Natural killer cell treated with Interleukin-12 subunit alpha and Interleukin-12 subunit beta and Interleukin-15 and Interleukin-18, amount 100 ng/mL, for 72 hours (primary cell): ENCODE measurements around the gene EP400. TPM values are rescaled to one million over a fixed set of nuclear protein-coding genes. Genes with fewer than 3 reads are reported as not detected.
"Not testable (repeated sequence)": the region's sequence is repeated elsewhere in the genome, so short reads cannot be mapped to it uniquely, and the experiment has no call there.

Experiments
- ATAC-seq, 2 donors: fragments of 150-1000 bp; cut with Tn5 transposase in 1 of 2; sonication (Bioruptor Pico), chemical (Tn5 transposase) in 1 of 2; 2 replicates each; pipeline ENCODE4 v1.10.0; 2021
- DNase-seq: peaks from one replicate; pipeline ENCODE4 v3.0.0; 2022; ENCODE audit warnings: low spot score
- H3K27ac Mint-ChIP-seq, 2 donors: 1 replicate in 1 of 2; 2 replicates in 1 of 2; pipeline ENCODE4 v1.8.0; 2022; ENCODE audit warnings: mixed read lengths in 2 of 2, mild to moderate bottlenecking in 1 of 2, moderate library complexity in 1 of 2
- H3K27me3 Mint-ChIP-seq, 2 donors: 1 replicate in 1 of 2; 2 replicates in 1 of 2; pipeline ENCODE4 v1.8.0; 2022; ENCODE audit warnings: mixed read lengths in 2 of 2
- H3K36me3 Mint-ChIP-seq: one replicate; pipeline ENCODE4 v1.8.0; 2022; ENCODE audit warnings: mixed read lengths
- H3K4me1 Mint-ChIP-seq, 2 donors: 1 replicate in 1 of 2; 2 replicates in 1 of 2; pipeline ENCODE4 v1.8.0; 2022; ENCODE audit warnings: low read depth in 2 of 2, mixed read lengths in 2 of 2, mild to moderate bottlenecking in 1 of 2
- H3K4me3 Mint-ChIP-seq: one replicate; pipeline ENCODE4 v1.8.0; 2022; ENCODE audit warnings: mixed read lengths
- H3K9me3 Mint-ChIP-seq: 2 replicates; pipeline ENCODE4 v1.8.0; 2022; ENCODE audit warnings: mixed read lengths
- total RNA-seq, 2 donors: library from RNA; stranded (reverse); gene quantifications; one replicate each; pipeline ENCODE4 v1.2.3, GENCODE V29; 2022

EP400 gene
- total RNA-seq, 2 donors from 2014 or later, result 53.5 to 106 TPM

DNA sequence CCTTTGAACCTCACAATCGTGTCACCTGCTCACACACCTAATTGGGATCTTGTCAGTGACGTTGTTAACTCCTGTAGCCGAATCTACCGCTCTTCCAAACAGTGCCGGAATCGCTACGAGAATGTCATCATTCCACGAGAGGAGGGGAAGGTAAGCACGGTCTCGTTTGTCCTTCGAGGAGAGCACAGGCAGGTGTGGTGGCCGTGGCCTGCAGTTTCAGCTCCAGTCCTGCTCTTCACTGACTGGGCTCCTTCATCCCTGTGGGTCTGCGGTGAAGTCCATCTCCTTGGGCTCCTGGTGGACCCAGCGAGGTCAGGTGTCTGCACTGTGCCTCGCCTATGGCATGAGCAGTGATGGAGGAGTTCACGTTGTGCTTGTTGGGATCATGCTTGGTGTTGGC lies 96.0 kb downstream of the EP400 start:
- Mint-ChIP-seq H3K4me3 (no peak overlapping the region), H3K36me3 (peaks cover 20% of the 10 kb centered on the region), H3K4me1 (peaks cover 0 to 16% of the 10 kb centered on the region in 2 donors), H3K27me3 (no peaks in the 10 kb centered on the region), H3K27ac (no peak overlapping the region), H3K9me3 (no peaks in the 10 kb centered on the region)
- DNase-seq (no peak), ATAC-seq (no peak)

DNA sequence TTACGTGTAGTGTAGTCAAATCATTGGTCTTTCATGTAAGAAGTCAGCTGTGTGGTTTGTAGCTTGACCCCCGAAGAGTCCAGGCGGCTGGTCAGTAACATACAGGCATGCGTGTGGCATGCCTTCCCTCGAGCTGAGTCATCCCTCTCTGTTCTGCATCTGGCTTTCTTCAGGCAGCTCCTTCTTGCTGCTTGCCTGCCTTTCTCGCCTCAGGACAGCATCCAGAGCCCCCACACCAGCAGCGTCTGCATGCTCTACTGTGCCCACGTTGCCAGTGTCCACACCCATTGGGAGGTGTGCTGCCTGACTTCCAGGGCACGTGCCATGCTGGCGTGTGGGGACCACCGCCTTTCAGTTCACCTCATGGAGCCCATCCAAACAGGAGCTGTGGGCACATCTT lies 96.8 kb downstream of the EP400 start:
- no peaks in the 10 kb centered on the region for H3K27me3 Mint-ChIP-seq
- no peak for DNase-seq
- peak in 1 of 2 donors; percentile 20 for ATAC-seq
- H3K36me3 Mint-ChIP-seq, result peaks cover 28% of the 10 kb centered on the region
- H3K4me3 Mint-ChIP-seq, result no peak overlapping the region
- no peaks in the 10 kb centered on the region for H3K9me3 Mint-ChIP-seq
- peaks cover 0 to 11% of the 10 kb centered on the region in 2 donors for H3K4me1 Mint-ChIP-seq
- H3K27ac Mint-ChIP-seq, result no peak overlapping the region

DNA sequence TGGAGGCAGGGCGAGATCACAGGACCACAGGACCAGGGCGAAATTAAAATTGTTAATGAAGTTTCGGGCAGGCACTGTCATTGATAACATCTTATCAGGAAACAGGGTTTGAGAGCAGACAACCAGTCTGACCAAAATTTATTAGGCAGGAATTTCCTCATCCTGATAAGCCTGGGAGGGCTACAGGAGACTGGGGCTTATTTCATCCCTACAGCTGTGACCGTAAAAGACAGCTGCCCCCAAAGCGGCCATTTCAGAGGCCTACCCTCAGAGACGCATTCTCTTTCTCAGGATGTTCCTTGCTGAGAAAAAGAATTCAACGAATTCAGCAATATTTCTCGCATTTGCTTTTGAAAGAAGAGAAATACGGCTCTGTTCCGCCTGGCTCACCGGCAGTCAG lies 97.9 kb downstream of the EP400 start:
- peaks cover 28% of the 10 kb centered on the region for H3K36me3 Mint-ChIP-seq
- not testable (repeated sequence) for H3K4me1 Mint-ChIP-seq, H3K27ac Mint-ChIP-seq, ATAC-seq, H3K27me3 Mint-ChIP-seq, H3K9me3 Mint-ChIP-seq, DNase-seq, H3K4me3 Mint-ChIP-seq

DNA sequence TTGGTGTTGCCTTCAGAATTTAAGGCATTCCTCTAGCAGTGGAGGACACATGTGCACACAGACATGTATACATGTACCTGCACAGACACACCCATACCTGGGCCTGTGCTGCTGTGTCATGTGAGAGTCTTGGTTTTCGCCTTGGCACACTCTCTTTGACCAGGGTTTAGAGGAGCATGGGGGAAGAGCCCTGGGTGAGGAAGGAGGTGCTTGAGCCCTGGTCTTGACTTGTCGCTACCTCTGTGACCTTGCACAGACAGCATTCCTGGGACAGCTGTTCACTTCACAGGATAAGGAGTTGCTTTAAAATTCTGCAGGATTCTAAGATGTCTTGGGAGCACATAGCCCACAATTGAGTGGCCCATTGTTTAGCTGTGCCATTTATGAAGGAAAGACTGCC lies 99.7 kb downstream of the EP400 start:
- H3K9me3 Mint-ChIP-seq, result no peaks in the 10 kb centered on the region
- H3K36me3 Mint-ChIP-seq, result peaks cover 29% of the 10 kb centered on the region
- H3K4me3 Mint-ChIP-seq, result no peak overlapping the region
- H3K27ac Mint-ChIP-seq, result no peak overlapping the region
- no peaks in the 10 kb centered on the region for H3K27me3 Mint-ChIP-seq
- H3K4me1 Mint-ChIP-seq, result peaks cover 0 to 6% of the 10 kb centered on the region in 2 donors
- ATAC-seq, result peak in 1 of 2 donors; percentile 11
- DNase-seq, result no peak

DNA sequence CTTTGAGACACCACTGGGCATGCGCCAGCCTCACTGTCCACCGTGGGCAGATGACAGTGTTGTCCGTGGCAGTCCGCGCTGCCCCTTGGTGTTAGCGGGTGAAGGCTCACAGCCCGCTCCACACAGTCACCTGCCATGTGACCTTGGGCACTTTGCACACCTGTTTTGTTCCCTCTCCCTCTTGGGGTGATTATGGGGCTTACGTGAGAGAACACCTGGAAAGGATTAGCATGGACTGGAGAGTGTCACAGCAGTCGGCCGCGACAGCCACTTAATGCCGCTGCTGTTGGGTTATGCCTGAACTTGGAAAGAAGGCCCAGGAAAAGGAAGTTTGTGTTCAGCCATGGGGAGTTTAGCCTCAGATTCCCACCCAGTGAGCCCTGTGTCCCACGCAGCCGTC lies 100.1 kb downstream of the EP400 start:
- Mint-ChIP-seq H3K36me3 (peaks cover 29% of the 10 kb centered on the region), H3K4me3 (no peak overlapping the region), H3K27ac (no peak overlapping the region), H3K4me1 (peaks cover 0 to 6% of the 10 kb centered on the region in 2 donors), H3K27me3 (no peaks in the 10 kb centered on the region), H3K9me3 (no peaks in the 10 kb centered on the region)
- no peak for DNase-seq
- peak in 1 of 2 donors; percentile 15 for ATAC-seq

DNA sequence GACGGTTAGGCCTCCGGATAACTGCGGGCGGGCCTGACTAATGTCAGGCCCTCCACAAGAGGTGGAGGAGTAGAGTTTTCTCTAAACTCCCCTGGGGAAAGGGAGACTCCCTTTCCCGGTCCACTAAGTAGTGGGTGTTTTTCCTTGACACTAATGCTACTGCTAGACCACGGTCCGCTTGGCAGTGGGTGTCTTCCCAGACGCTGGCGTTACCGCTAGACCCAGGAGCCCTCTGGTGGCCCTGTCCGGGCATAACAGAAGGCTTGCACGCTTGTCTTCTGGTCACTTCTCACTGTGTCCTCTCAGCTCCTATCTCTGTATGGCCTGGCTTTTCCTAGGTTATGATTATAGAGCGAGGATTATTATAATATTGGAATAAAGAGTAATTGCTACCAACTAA lies 102.0 kb downstream of the EP400 start:
- not testable (repeated sequence) for H3K4me3 Mint-ChIP-seq, H3K4me1 Mint-ChIP-seq, DNase-seq, H3K9me3 Mint-ChIP-seq, ATAC-seq, H3K27me3 Mint-ChIP-seq, H3K27ac Mint-ChIP-seq
- peaks cover 33% of the 10 kb centered on the region for H3K36me3 Mint-ChIP-seq

DNA sequence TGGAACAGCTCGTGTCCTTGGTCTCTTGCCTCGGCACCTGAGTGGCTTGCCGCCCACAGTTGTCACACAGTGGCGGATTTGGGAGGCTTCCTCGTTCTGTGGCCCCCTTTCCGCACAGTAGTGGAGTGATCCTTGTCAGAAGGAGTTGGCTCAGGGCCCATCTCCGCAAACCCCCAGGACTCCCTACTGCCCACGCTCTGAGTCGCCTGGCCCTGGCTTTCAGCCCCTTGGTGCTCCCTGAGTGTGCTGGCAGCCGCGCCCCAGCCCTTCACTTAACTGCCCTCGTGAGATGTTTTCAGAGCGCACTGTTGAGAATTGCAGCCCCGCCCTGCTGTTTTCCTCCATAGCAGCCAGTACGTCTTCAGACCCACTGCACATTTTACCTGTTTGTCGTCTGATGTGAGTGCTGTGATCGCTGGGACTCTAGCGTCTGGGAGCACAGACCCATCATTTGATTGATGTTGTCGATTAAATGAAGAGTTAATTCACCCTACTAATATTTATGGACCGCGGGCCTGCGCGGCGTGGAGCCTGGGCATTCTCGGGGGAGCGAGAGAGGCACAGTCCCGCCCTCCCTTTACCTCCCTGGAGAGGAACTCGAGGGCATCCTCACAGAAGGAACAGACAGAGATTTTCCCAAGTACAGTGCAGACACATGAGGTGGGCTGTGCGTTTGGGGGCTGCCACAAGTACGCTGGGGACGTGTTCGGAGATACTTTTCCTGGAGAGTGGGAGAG lies 102.6 kb downstream of the EP400 start:
- DNase-seq, result no peak
- H3K27me3 Mint-ChIP-seq, result no peaks in the 10 kb centered on the region

DNA sequence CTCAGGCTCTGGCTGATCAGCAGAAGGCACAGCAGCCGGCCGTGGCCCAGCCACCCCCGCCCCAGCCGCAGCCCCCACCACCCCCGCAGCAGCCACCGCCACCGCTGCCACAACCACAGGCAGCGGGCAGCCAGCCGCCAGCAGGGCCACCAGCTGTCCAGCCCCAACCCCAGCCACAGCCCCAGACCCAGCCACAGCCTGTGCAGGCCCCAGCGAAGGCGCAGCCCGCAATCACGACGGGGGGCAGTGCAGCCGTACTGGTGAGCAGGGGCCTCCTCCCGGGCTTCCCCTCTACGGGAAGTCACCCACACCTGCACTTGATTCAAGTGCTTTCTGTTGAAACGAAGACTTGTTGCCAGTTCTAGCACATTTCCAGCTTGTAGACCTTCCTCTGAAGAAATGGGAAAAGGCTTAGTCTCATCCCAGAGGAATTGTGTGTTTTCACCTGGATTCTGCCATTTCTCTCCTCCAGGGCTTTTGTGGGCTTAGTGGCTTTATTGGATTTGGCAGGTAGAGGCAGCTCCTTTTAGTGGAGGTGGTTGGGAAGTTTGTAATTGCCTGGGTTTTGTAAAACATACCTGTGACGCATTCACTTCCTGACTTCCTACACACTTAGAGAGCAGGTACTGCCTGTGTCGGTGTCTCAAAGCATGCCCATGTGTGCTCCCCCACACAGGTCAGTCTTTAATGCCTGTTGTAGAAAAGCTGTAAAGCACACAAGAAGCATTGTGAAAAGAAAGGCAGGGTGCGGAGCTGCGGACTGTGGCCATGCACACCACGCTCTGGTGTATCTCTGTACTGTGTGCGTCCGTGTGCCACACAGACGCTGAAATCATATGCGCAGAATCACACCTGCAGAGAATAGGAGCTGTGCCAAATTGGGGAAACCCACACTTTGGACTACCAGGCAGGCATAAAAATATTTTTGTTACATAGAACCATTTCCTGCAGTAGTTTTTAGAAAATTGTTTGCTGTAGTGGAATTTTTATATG lies 103.9 kb downstream of the EP400 start:
- Mint-ChIP-seq H3K36me3 (peaks cover 37% of the 10 kb centered on the region), H3K4me3 (no peak overlapping the region), H3K27me3 (no peaks in the 10 kb centered on the region), H3K4me1 (peaks cover 0 to 7% of the 10 kb centered on the region in 2 donors), H3K9me3 (no peaks in the 10 kb centered on the region), H3K27ac (no peak overlapping the region)
- ATAC-seq (peak in 1 of 2 donors; percentile 45), DNase-seq (no peak)

More for the DNA sequence above, 102.6 kb downstream of the EP400 start:
- H3K4me1 Mint-ChIP-seq, result peaks cover 0 to 4% of the 10 kb centered on the region in 2 donors
- no peak for ATAC-seq
- no peaks in the 10 kb centered on the region for H3K9me3 Mint-ChIP-seq
- no peak overlapping the region for H3K27ac Mint-ChIP-seq
- no peak overlapping the region for H3K4me3 Mint-ChIP-seq
- H3K36me3 Mint-ChIP-seq, result peaks cover 37% of the 10 kb centered on the region

DNA sequence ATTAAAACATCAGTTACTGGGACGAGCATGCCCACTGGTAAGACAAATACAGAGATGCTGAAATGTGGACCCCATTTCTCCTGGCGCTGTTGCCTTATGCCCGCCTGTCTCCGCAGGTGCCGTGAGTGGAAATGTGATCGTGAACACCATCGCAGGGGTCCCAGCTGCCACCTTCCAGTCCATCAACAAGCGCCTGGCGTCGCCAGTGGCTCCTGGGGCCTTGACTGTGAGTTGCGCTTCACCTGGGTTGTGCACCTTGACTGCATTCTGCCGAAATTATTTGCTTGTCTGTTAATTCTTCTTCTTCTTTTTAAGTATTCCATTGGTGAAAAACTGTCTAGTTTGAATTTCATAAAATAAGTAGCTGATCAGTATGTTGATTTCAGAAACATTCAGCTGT lies 105.2 kb downstream of the EP400 start:
- Mint-ChIP-seq H3K27ac (no peak overlapping the region), H3K27me3 (no peaks in the 10 kb centered on the region), H3K9me3 (no peaks in the 10 kb centered on the region), H3K4me3 (no peak overlapping the region), H3K4me1 (peaks cover 0 to 4% of the 10 kb centered on the region in 2 donors), H3K36me3 (peaks cover 31% of the 10 kb centered on the region)
- DNase-seq, result no peak
- ATAC-seq, result no peak

DNA sequence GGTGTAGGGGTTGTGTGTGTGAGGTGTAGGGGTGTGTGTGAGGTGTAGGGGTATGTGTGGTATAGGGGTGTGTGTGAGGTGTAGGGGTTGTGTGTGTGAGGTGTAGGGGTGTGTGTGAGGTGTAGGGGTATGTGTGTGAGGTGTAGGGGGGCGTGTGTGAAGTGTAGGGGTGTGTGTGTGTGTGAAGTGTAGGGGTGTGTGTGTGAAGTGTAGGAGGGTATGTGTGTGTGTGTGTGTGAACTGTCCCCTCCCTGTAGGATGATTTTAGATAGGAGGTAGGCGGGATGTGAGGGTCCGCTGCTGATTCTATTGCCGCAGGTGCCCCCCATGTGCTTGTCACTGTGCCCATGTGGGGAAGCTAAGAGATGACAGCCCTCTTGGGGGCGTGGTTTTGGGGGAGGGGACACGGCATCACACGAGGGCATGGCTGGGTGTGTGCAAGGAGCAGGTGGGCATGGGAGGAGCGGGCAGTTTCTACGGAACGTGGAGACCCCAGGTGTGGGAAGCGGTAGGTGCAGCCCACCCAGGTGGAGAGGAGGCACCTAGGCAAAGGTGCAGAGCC lies 105.9 kb downstream of the EP400 start:
- no peak for ATAC-seq
- Mint-ChIP-seq H3K4me3 (no peak overlapping the region), H3K4me1 (peaks cover 0 to 6% of the 10 kb centered on the region in 2 donors), H3K9me3 (no peaks in the 10 kb centered on the region), H3K36me3 (peaks cover 24% of the 10 kb centered on the region), H3K27ac (no peak overlapping the region), H3K27me3 (no peaks in the 10 kb centered on the region)
- DNase-seq, result peak; percentile 42

DNA sequence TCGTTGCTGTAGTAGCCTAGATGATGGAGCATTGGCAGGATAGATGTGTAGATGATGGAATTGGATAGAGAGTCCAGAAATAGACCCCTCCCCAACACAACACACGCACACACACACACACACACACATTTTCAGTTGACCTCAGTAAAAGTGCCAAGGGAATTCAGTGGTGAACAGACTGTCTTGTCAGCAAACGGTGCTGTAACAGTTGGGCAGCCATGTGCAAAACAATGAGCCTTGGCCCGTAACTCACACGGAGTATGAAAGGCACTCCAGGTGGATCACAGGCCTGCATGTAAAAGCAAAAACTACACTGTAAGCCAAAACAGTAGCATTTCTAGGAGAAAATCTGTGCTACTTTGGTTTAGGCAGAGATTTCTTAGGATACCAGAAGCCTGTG lies 106.6 kb downstream of the EP400 start:
- no peak overlapping the region for H3K4me3 Mint-ChIP-seq
- DNase-seq (no peak), ATAC-seq (no peak)
- peaks cover 22% of the 10 kb centered on the region for H3K36me3 Mint-ChIP-seq
- no peak overlapping the region for H3K27ac Mint-ChIP-seq
- no peaks in the 10 kb centered on the region for H3K27me3 Mint-ChIP-seq
- peaks cover 0 to 10% of the 10 kb centered on the region in 2 donors for H3K4me1 Mint-ChIP-seq
- no peaks in the 10 kb centered on the region for H3K9me3 Mint-ChIP-seq

DNA sequence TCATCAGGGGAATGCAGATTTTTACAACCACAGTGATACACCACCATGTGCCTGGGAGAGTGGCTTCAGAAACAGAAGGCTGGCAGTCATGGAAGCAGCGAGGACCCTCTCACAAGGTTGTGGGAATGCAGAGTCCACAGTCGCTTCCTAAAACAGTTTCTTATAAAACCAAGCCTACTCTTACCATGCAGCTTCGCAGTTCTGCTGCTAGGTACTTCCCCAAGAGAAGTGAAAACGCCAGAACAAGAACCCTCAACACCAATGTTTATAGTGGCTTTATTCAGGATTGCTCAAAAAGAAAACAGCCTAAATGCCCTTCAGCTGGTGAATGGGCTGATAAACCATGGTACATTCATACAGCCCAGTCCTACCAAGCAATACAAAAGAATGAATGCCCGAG lies 107.2 kb downstream of the EP400 start:
- Mint-ChIP-seq H3K9me3 (no peaks in the 10 kb centered on the region), H3K4me1 (peaks cover 0 to 11% of the 10 kb centered on the region in 2 donors), H3K36me3 (peaks cover 22% of the 10 kb centered on the region), H3K4me3 (no peak overlapping the region), H3K27ac (no peak overlapping the region), H3K27me3 (no peaks in the 10 kb centered on the region)
- no peak for DNase-seq
- no peak for ATAC-seq

DNA sequence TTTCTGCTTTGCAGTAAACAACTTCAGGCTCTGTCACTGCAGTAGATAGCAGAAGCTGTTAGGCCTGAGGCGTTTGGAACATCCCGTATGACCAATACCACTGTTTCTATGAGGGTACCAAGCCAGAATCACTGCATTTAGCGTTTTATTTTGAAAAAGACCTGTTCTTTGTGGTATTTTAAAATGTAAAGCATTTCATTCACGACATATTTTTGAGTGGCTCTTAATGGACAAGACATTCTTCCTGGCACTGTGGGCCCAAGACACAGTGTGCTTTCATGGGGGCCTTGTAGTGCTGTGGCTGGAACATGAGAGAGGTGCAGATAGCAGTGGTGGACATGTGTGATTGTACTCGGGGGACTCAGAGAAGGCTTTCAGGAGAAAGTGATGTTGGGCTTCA lies 107.9 kb downstream of the EP400 start:
- no peak overlapping the region for H3K4me3 Mint-ChIP-seq
- no peak for ATAC-seq
- no peaks in the 10 kb centered on the region for H3K9me3 Mint-ChIP-seq
- no peak for DNase-seq
- no peak overlapping the region for H3K27ac Mint-ChIP-seq
- peaks cover 22% of the 10 kb centered on the region for H3K36me3 Mint-ChIP-seq
- peaks cover 0 to 11% of the 10 kb centered on the region in 2 donors for H3K4me1 Mint-ChIP-seq
- no peaks in the 10 kb centered on the region for H3K27me3 Mint-ChIP-seq

DNA sequence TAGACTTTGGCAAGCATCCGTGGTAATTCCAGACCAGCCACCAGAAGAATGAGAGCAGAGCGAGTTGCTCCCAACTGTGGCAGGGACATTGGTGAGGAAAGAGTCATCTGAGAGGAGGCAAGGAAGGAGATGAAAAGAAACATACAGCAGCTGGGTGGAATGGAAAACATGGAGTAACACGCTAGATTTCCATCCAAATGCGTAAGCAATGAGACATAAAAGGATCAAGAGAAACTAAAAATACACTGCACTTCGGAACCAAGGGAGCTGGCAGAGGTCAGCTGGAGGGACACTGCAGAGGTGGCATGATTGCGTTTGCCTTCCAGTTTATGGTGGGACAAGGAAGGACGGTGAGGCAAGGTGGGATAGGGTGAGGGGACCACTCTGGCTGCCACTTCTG lies 111.5 kb downstream of the EP400 start:
- H3K4me3 Mint-ChIP-seq, result no peak overlapping the region
- no peaks in the 10 kb centered on the region for H3K27me3 Mint-ChIP-seq
- DNase-seq, result no peak
- H3K4me1 Mint-ChIP-seq, result peaks cover 5 to 14% of the 10 kb centered on the region in 2 donors
- peak overlapping the region in 1 of 2 donors; percentile 1 for H3K27ac Mint-ChIP-seq
- ATAC-seq, result no peak
- peaks cover 13% of the 10 kb centered on the region for H3K36me3 Mint-ChIP-seq
- H3K9me3 Mint-ChIP-seq, result no peaks in the 10 kb centered on the region
